ENCODE data around the gene MARCHF5. TPM values are rescaled to one million over a fixed set of nuclear protein-coding genes. Genes with fewer than 3 reads are reported as not detected.
A peak's percentile ranks its signal among the peaks of the same experiment; 100 is the strongest.
"Not testable (repeated sequence)": the region's sequence is repeated elsewhere in the genome, so short reads cannot be mapped to it uniquely, and the experiment has no call there.

MARCHF5 gene
- total RNA-seq, 1 donor from 2014 or later: 66.1 TPM

DNA sequence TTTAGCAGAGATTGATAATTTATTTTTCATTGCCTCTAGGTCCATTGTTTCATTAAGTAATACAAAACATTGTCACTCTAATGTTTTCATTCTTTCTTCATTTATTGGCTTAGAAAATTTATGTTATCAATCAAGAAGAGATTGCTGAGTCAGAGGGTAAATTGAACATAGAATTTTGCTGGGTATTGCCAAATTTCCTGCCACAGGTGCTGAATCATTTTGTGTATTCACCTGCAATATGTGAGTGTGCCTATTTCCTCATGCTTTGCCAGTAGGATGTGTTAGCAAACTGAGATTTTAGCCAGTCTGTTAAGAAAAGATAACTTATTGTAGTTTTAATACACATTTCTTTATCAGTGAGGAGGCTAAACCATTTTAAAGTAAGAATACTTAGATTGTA lies 38.0 kb downstream of the MARCHF5 start:
- Mint-ChIP-seq H3K4me1 (no peaks in the 10 kb centered on the region), H3K9me3 (peaks cover 2% of the 10 kb centered on the region), H3K36me3 (peaks cover 11% of the 10 kb centered on the region), H3K4me3 (no peak overlapping the region), H3K27ac (no peak overlapping the region), H3K27me3 (ENCODE audit: low read depth) (no peaks in the 10 kb centered on the region)
- TF ChIP-seq CTCF (IDR thresholded peaks at IDR 0.05; ENCODE audit: unreplicated experiment): no peak
- no peak for DNase-seq (ENCODE audit: low spot score in 2 of 2, unreplicated experiment in 2 of 2)

GRCh38 chr10:92329927-92330326 lies 39.0 kb downstream of the MARCHF5 start:
- H3K27me3 Mint-ChIP-seq (ENCODE audit: low read depth): not testable (repeated sequence)

GRCh38 chr10:92342796-92343195 lies 51.8 kb downstream of the MARCHF5 start:
- no peak overlapping the region for H3K4me3 Mint-ChIP-seq
- no peaks in the 10 kb centered on the region for H3K9me3 Mint-ChIP-seq
- no peak for DNase-seq (ENCODE audit: low spot score in 2 of 2, unreplicated experiment in 2 of 2)
- H3K36me3 Mint-ChIP-seq: peaks cover 24% of the 10 kb centered on the region
- H3K27ac Mint-ChIP-seq: peak overlapping the region; percentile 11
- H3K4me1 Mint-ChIP-seq: no peaks in the 10 kb centered on the region
- no peaks in the 10 kb centered on the region for H3K27me3 Mint-ChIP-seq (ENCODE audit: low read depth)
- no peak for TF ChIP-seq CTCF (IDR thresholded peaks at IDR 0.05; ENCODE audit: unreplicated experiment)

More at GRCh38 chr10:92329927-92330326, 39.0 kb downstream of the MARCHF5 start:
- H3K4me1 Mint-ChIP-seq; DNase-seq (ENCODE audit: low spot score in 2 of 2, unreplicated experiment in 2 of 2); H3K4me3 Mint-ChIP-seq; H3K9me3 Mint-ChIP-seq; H3K36me3 Mint-ChIP-seq; H3K27ac Mint-ChIP-seq: not testable (repeated sequence)

GRCh38 chr10:92345575-92345974 lies 54.6 kb downstream of the MARCHF5 start:
- not testable (repeated sequence) for H3K27ac Mint-ChIP-seq

GRCh38 chr10:92347035-92347676 lies 56.2 kb downstream of the MARCHF5 start:
- not testable (repeated sequence) for H3K4me1 Mint-ChIP-seq; H3K27me3 Mint-ChIP-seq (ENCODE audit: low read depth); DNase-seq (ENCODE audit: low spot score in 2 of 2, unreplicated experiment in 2 of 2); H3K27ac Mint-ChIP-seq; H3K4me3 Mint-ChIP-seq; H3K9me3 Mint-ChIP-seq
- peaks cover 35% of the 10 kb centered on the region for H3K36me3 Mint-ChIP-seq

More at GRCh38 chr10:92345575-92345974, 54.6 kb downstream of the MARCHF5 start:
- H3K36me3 Mint-ChIP-seq: peaks cover 42% of the 10 kb centered on the region
- not testable (repeated sequence) for H3K4me1 Mint-ChIP-seq; DNase-seq (ENCODE audit: low spot score in 2 of 2, unreplicated experiment in 2 of 2); H3K27me3 Mint-ChIP-seq (ENCODE audit: low read depth); H3K9me3 Mint-ChIP-seq; H3K4me3 Mint-ChIP-seq

GRCh38 chr10:92350411-92350810 lies 59.4 kb downstream of the MARCHF5 start:
- Mint-ChIP-seq H3K27ac (no peak overlapping the region), H3K4me1 (no peaks in the 10 kb centered on the region), H3K27me3 (ENCODE audit: low read depth) (no peaks in the 10 kb centered on the region), H3K9me3 (no peaks in the 10 kb centered on the region), H3K4me3 (no peak overlapping the region), H3K36me3 (peaks cover 22% of the 10 kb centered on the region)
- no peak for TF ChIP-seq CTCF (IDR thresholded peaks at IDR 0.05; ENCODE audit: unreplicated experiment)
- DNase-seq (ENCODE audit: low spot score in 2 of 2, unreplicated experiment in 2 of 2): no peak

DNA sequence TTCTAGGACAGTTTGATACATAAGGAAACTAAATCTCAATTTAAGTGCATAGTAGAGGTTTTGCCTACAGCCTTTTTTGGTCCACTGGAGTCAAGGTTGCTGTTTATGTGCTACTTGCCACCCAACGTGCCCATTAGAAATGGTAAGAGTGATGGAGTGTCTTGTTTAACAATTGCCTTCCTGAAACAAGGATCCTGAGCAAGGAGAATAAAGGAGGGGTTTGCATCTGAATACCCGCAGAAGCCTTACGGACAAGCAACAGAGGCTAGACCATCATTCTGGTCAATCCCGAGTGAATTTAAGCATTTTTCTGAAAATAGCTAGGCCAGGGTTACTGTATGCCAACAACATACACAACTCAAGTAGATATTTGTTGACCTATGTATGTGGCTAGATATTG lies 63.6 kb downstream of the MARCHF5 start:
- H3K36me3 Mint-ChIP-seq: peaks cover 9% of the 10 kb centered on the region
- no peaks in the 10 kb centered on the region for H3K4me1 Mint-ChIP-seq
- no peak overlapping the region for H3K27ac Mint-ChIP-seq
- DNase-seq (ENCODE audit: low spot score in 2 of 2, unreplicated experiment in 2 of 2): no peak
- H3K4me3 Mint-ChIP-seq: no peak overlapping the region
- no peak for TF ChIP-seq CTCF (IDR thresholded peaks at IDR 0.05; ENCODE audit: unreplicated experiment)
- peaks cover 2% of the 10 kb centered on the region for H3K27me3 Mint-ChIP-seq (ENCODE audit: low read depth)
- peaks cover 12% of the 10 kb centered on the region for H3K9me3 Mint-ChIP-seq
